ENCODE measurements around the gene PPP1R18. TPM values are rescaled to one million over a fixed set of nuclear protein-coding genes. Genes with fewer than 3 reads are reported as not detected.

The PPP1R18 gene
- total RNA-seq, 1 experiment from 2014 or later, result 33.6 TPM

GRCh38 chr6:30686908-30687658, 638 bp upstream of the PPP1R18 start:
- TF ChIP-seq CBX3 (IDR thresholded peaks at IDR 0.05; ENCODE audit: low read depth) (no peak), YY1 (IDR thresholded peaks at IDR 0.05; ENCODE audit: extremely low read depth, insufficient replicate concordance, low read depth, low read length) (peak; percentile 27), SP1 (IDR thresholded peaks at IDR 0.05; ENCODE audit: low read depth) (no peak), POLR2A (IDR thresholded peaks at IDR 0.05; ENCODE audit: borderline replicate concordance, extremely low read depth, insufficient read depth, insufficient read length) (peak; percentile 67), POLR2AphosphoS5 (IDR thresholded peaks at IDR 0.05; ENCODE audit: low read depth, low read length) (peak; percentile 84), FOSL1 (IDR thresholded peaks at IDR 0.05; ENCODE audit: low read depth) (no peak)
- BruUV-seq (replicated peaks), result no TSS peak
- Histone ChIP-seq H4K20me1 (ENCODE audit: insufficient read depth) (no peaks in the 10 kb centered on the region), H3K4me1 (ENCODE audit: control insufficient read depth in 1 of 2, insufficient read depth in 2 of 2, low read length in 2 of 2) (peaks cover 62 to 86% of the 10 kb centered on the region in 2 experiments), H2AFZ (ENCODE audit: low read depth, low read length, poor library complexity, severe bottlenecking) (no peak overlapping the region), H3K9me2 (ENCODE audit: insufficient read depth) (no peaks in the 10 kb centered on the region), H3K4me3 (replicated peaks in 1 of 2; ENCODE audit: low read depth in 1 of 2, low read length in 2 of 2) (peak overlapping the region; percentile 87 to 98), H3K36me3 (ENCODE audit: control insufficient read depth in 1 of 2, insufficient read depth in 2 of 2, low read length in 2 of 2) (no peaks in the 10 kb centered on the region), H3K9me3 (ENCODE audit: control insufficient read depth in 1 of 2, insufficient read depth in 1 of 2, low read depth in 1 of 2, low read length in 2 of 2) (no peaks in the 10 kb centered on the region), H3K9ac (ENCODE audit: low read length) (peak overlapping the region; percentile 95), H3K4me2 (ENCODE audit: low read length) (peak overlapping the region; percentile 98), H3K27ac (ENCODE audit: low read depth, low read length) (peak overlapping the region; percentile 98), H3K27me3 (ENCODE audit: insufficient read depth, low read length) (no peaks in the 10 kb centered on the region), H3K79me2 (ENCODE audit: insufficient read depth, low read length) (peaks cover 43% of the 10 kb centered on the region)
- ATAC-seq, result peak; percentile 69
- no peak for DNase-seq (ENCODE audit: low read depth, low spot score)
- ChIA-PET CTCF (interaction anchor here (1.6 kb wide), 2 partner anchors 8 to 35 kb away, joined by 6 to 10 read pairs; no protein-coding TSS in a partner anchor), RAD21 (ENCODE audit: low non-redundant PET in 1 of 2, low total read pairs in 2 of 2, uncharacterized antibody in 2 of 2, unreplicated experiment in 2 of 2) (interaction anchor here in 1 of 2 experiments (1.0 kb wide), 1 partner anchor 44 kb away, joined by 5 read pairs; no protein-coding TSS in a partner anchor), POLR2A (interaction anchor here (1.2 to 2.4 kb wide), 6 partner anchors 8 to 34 kb away, joined by 4 to 12 read pairs (median 4); partner anchors contain the start of gene MDC1)
- intact Hi-C loops (cut with micrococcal nuclease), result loop anchor here (2.0 kb wide), 1 partner anchor 34 kb away; the partner anchor contains the start of gene TUBB

- Histone ChIP-seq H3K79me2 (ENCODE audit: insufficient read depth, low read length) (peaks cover 56% of the 10 kb centered on the region), H3K9me2 (ENCODE audit: insufficient read depth) (no peaks in the 10 kb centered on the region), H3K4me1 (ENCODE audit: control insufficient read depth in 1 of 2, insufficient read depth in 2 of 2, low read length in 2 of 2) (peaks cover 57 to 79% of the 10 kb centered on the region in 2 experiments), H4K20me1 (ENCODE audit: insufficient read depth) (no peaks in the 10 kb centered on the region), H3K4me3 (replicated peaks in 1 of 2; ENCODE audit: low read depth in 1 of 2, low read length in 2 of 2) (peak overlapping the region; percentile 87 to 98), H2AFZ (ENCODE audit: low read depth, low read length, poor library complexity, severe bottlenecking) (no peak overlapping the region), H3K9ac (ENCODE audit: low read length) (peak overlapping the region; percentile 95), H3K27me3 (ENCODE audit: insufficient read depth, low read length) (no peaks in the 10 kb centered on the region), H3K27ac (ENCODE audit: low read depth, low read length) (peak overlapping the region; percentile 98), H3K36me3 (ENCODE audit: control insufficient read depth in 1 of 2, insufficient read depth in 2 of 2, low read length in 2 of 2) (no peaks in the 10 kb centered on the region), H3K9me3 (ENCODE audit: control insufficient read depth in 1 of 2, insufficient read depth in 1 of 2, low read depth in 1 of 2, low read length in 2 of 2) (no peaks in the 10 kb centered on the region), H3K4me2 (ENCODE audit: low read length) (peak overlapping the region; percentile 98)
- ChIA-PET CTCF (no interaction called here), RAD21 (ENCODE audit: low non-redundant PET in 1 of 2, low total read pairs in 2 of 2, uncharacterized antibody in 2 of 2, unreplicated experiment in 2 of 2) (no interaction called here), POLR2A (no interaction called here)
- TF ChIP-seq CTCF (IDR thresholded peaks at IDR 0.05 in 2 of 3, conservative IDR thresholded peaks at IDR 0.05 in 1 of 3; ENCODE audit: borderline replicate concordance in 1 of 3, insufficient read depth in 1 of 3, low read depth in 2 of 3, low read length in 2 of 3) (peak in 2 of 3 experiments; percentile 9 to 17; a peak in 1 of 6 replicates), POLR2AphosphoS5 (IDR thresholded peaks at IDR 0.05; ENCODE audit: low read depth, low read length) (no peak), TCF7L2 (IDR thresholded peaks at IDR 0.05; ENCODE audit: borderline replicate concordance, extremely low read depth, insufficient read depth, insufficient read length) (no peak)
- intact Hi-C loops (cut with micrococcal nuclease), result loop anchor here (2.0 kb wide), 1 partner anchor 35 kb away; the partner anchor contains the start of gene TUBB
- BruUV-seq (replicated peaks), result no TSS peak
- ATAC-seq (no peak), DNase-seq (ENCODE audit: low read depth, low spot score) (no peak)
These were observed 1.1 kb downstream of the PPP1R18 start for GRCh38 chr6:30685157-30686008.

Measured in HCT116 (cell line).